HEK293 (cell line): Measurements from ENCODE around the gene ITGB6.

ENCODE experiments used
- BCL11B ChIP-seq: fragments of 450-650 bp; formaldehyde crosslinking; IDR thresholded peaks from 2 replicates; pipeline ENCODE4 v1.5.1; 2016; ENCODE audit warnings: low read depth, missing biosample characterization, missing genetic modification characterization
- CTCF ChIP-seq: fragments of 450-650 bp; formaldehyde crosslinking; IDR thresholded peaks from 2 replicates; pipeline ENCODE4 v1.5.1; 2016; ENCODE audit warnings: missing biosample characterization, missing genetic modification characterization
- HOXC10 ChIP-seq: sonication (generic); formaldehyde crosslinking; IDR thresholded peaks from 2 replicates; pipeline ENCODE4 v1.8.1; 2023; ENCODE audit warnings: mild to moderate bottlenecking, missing genetic modification reagents
- REST ChIP-seq: fragments of 450-650 bp; formaldehyde crosslinking; IDR thresholded peaks from 2 replicates; pipeline ENCODE4 v1.5.1; 2016; ENCODE audit warnings: missing biosample characterization, missing genetic modification characterization
- ZBTB1 ChIP-seq: fragments of 450-650 bp; formaldehyde crosslinking; IDR thresholded peaks from 2 replicates; pipeline ENCODE4 v1.5.1; 2016; ENCODE audit warnings: missing biosample characterization, missing genetic modification characterization
- ZNF10 ChIP-seq: fragments of 450-650 bp; formaldehyde crosslinking; IDR thresholded peaks from 2 replicates; pipeline ENCODE4 v1.5.1; 2017; ENCODE audit warnings: missing biosample characterization, missing genetic modification characterization
- ZNF174 ChIP-seq: fragments of 450-650 bp; formaldehyde crosslinking; IDR thresholded peaks from 2 replicates; pipeline ENCODE4 v1.5.0; 2017; ENCODE audit warnings: missing biosample characterization, mild to moderate bottlenecking, missing genetic modification characterization
- ZNF274 ChIP-seq, 2 experiments: fragments of 200-500 bp in 1 of 2; fragments of 450-650 bp in 1 of 2; sonication (Bioruptor generic) in 1 of 2; formaldehyde crosslinking in 1 of 2; IDR thresholded peaks; 2 replicates each; pipeline versions ENCODE4 v1.5.1 to v1.6.1; 2014 to 2016; ENCODE audit warnings: borderline replicate concordance in 1 of 2, inconsistent platforms in 1 of 2, low read length in 1 of 2, missing biosample characterization in 1 of 2, missing genetic modification characterization in 1 of 2
- ZNF398 ChIP-seq: fragments of 450-650 bp; formaldehyde crosslinking; IDR thresholded peaks from 2 replicates; pipeline ENCODE4 v1.5.1; 2017; ENCODE audit warnings: missing biosample characterization, missing genetic modification characterization
- ZNF521 ChIP-seq: fragments of 450-650 bp; formaldehyde crosslinking; IDR thresholded peaks from 2 replicates; pipeline ENCODE4 v1.5.1; 2017; ENCODE audit warnings: missing biosample characterization, mild to moderate bottlenecking, missing genetic modification characterization
- ZNF549 ChIP-seq: fragments of 450-650 bp; IDR thresholded peaks from 2 replicates; pipeline ENCODE4 v1.5.1; 2018; ENCODE audit warnings: missing biosample characterization, missing genetic modification characterization, mild to moderate bottlenecking, inconsistent platforms, moderate library complexity

GRCh38 chr2:160200921-160201320 lies 849 bp upstream of the ITGB6 start:
- TF ChIP-seq CTCF (tag by site-specific recombination) (no peak), ZNF274 (IDR thresholded peaks at IDR 0.05; ENCODE audit: low read length) (no peak), ZNF274 (tag by site-specific recombination; IDR thresholded peaks at IDR 0.05; ENCODE audit: borderline replicate concordance) (no peak), BCL11B (tag by site-specific recombination) (no peak), ZNF549 (tag by site-specific recombination) (no peak), ZNF10 (tag by site-specific recombination) (no peak), REST (no peak), HOXC10 (CRISPR knock-in tag) (no peak), ZNF521 (no peak), ZNF174 (tag by site-specific recombination) (no peak), ZNF398 (tag by site-specific recombination) (no peak), ZBTB1 (tag by site-specific recombination) (no peak)
